Measurements from ENCODE around the gene KAT6B. TPM values are rescaled to one million over a fixed set of nuclear protein-coding genes. Genes with fewer than 3 reads are reported as not detected.

The KAT6B gene
- total RNA-seq, 1 donor from 2014 or later, result 21.7 TPM

- no peaks in the 10 kb centered on the region for H3K36me3 ChIP-seq (ENCODE audit: insufficient read depth, low read length)
- H3K4me2 ChIP-seq (ENCODE audit: low read length), result no peak overlapping the region
- H4K20me1 ChIP-seq (ENCODE audit: insufficient read depth, low read length), result peaks cover 24% of the 10 kb centered on the region
- Mint-ChIP-seq H3K4me3 (ENCODE audit: unreplicated experiment) (no peak overlapping the region), H3K36me3 (ENCODE audit: low read depth, unreplicated experiment) (peaks cover 7% of the 10 kb centered on the region), H3K9me3 (ENCODE audit: unreplicated experiment) (peaks cover 2% of the 10 kb centered on the region), H3K4me1 (ENCODE audit: low read depth, unreplicated experiment) (no peaks in the 10 kb centered on the region), H3K27me3 (ENCODE audit: low read depth, unreplicated experiment) (no peaks in the 10 kb centered on the region), H3K27ac (ENCODE audit: unreplicated experiment) (no peak overlapping the region)
- H3K27ac ChIP-seq (ENCODE audit: low read depth, low read length), result no peak overlapping the region
- H3K79me2 ChIP-seq (ENCODE audit: insufficient read depth, low read length), result no peaks in the 10 kb centered on the region
- no peak overlapping the region for H2AFZ ChIP-seq (ENCODE audit: low read depth, low read length)
- TF ChIP-seq CTCF (IDR thresholded peaks at IDR 0.05; ENCODE audit: insufficient read depth, low read depth, low read length) (no peak), EZH2 (IDR thresholded peaks at IDR 0.05; ENCODE audit: insufficient read depth, low read length) (no peak)
- H3K9ac ChIP-seq (ENCODE audit: low read length), result no peak overlapping the region
- H3K27me3 ChIP-seq (ENCODE audit: insufficient read depth, low read length), result no peaks in the 10 kb centered on the region
- H3K4me1 ChIP-seq (ENCODE audit: insufficient read depth, low read length), result no peaks in the 10 kb centered on the region
- no peak for DNase-seq (ENCODE audit: low read depth)
- no peaks in the 10 kb centered on the region for H3K9me3 ChIP-seq (ENCODE audit: insufficient read depth, low read depth, low read length)
- FAIRE-seq, result no peak
- H3K4me3 ChIP-seq (ENCODE audit: insufficient read depth, low read depth, low read length), result no peak overlapping the region
These were observed 136.1 kb downstream of the KAT6B start for GRCh38 chr10:74962517-74962916.

- H3K4me1 Mint-ChIP-seq (ENCODE audit: low read depth, unreplicated experiment), result peaks cover 3% of the 10 kb centered on the region
- Histone ChIP-seq H3K9ac (ENCODE audit: low read length) (no peak overlapping the region), H3K36me3 (ENCODE audit: insufficient read depth, low read length) (no peaks in the 10 kb centered on the region), H3K4me1 (ENCODE audit: insufficient read depth, low read length) (no peaks in the 10 kb centered on the region), H3K4me2 (ENCODE audit: low read length) (no peak overlapping the region), H3K79me2 (ENCODE audit: insufficient read depth, low read length) (no peaks in the 10 kb centered on the region), H3K9me3 (ENCODE audit: insufficient read depth, low read depth, low read length) (no peaks in the 10 kb centered on the region), H2AFZ (ENCODE audit: low read depth, low read length) (no peak overlapping the region), H3K27ac (ENCODE audit: low read depth, low read length) (no peak overlapping the region), H3K27me3 (ENCODE audit: insufficient read depth, low read length) (no peaks in the 10 kb centered on the region), H3K4me3 (ENCODE audit: insufficient read depth, low read depth, low read length) (no peak overlapping the region), H4K20me1 (ENCODE audit: insufficient read depth, low read length) (peaks cover 27% of the 10 kb centered on the region)
- no peak overlapping the region for H3K27ac Mint-ChIP-seq (ENCODE audit: unreplicated experiment)
- H3K4me3 Mint-ChIP-seq (ENCODE audit: unreplicated experiment), result no peak overlapping the region
- H3K27me3 Mint-ChIP-seq (ENCODE audit: low read depth, unreplicated experiment), result no peaks in the 10 kb centered on the region
- no peak for FAIRE-seq
- no peak for DNase-seq (ENCODE audit: low read depth)
- peaks cover 7% of the 10 kb centered on the region for H3K36me3 Mint-ChIP-seq (ENCODE audit: low read depth, unreplicated experiment)
- H3K9me3 Mint-ChIP-seq (ENCODE audit: unreplicated experiment), result peaks cover 2% of the 10 kb centered on the region
- TF ChIP-seq EZH2 (IDR thresholded peaks at IDR 0.05; ENCODE audit: insufficient read depth, low read length), result no peak
These were observed 137.1 kb downstream of the KAT6B start for GRCh38 chr10:74963549-74963948.

- no peak overlapping the region for H3K9ac ChIP-seq (ENCODE audit: low read length)
- peaks cover 7% of the 10 kb centered on the region for H3K4me1 Mint-ChIP-seq (ENCODE audit: low read depth, unreplicated experiment)
- no peak overlapping the region for H3K4me2 ChIP-seq (ENCODE audit: low read length)
- no peak for DNase-seq (ENCODE audit: low read depth)
- peaks cover 2% of the 10 kb centered on the region for H3K9me3 Mint-ChIP-seq (ENCODE audit: unreplicated experiment)
- peaks cover 23% of the 10 kb centered on the region for H4K20me1 ChIP-seq (ENCODE audit: insufficient read depth, low read length)
- no peaks in the 10 kb centered on the region for H3K27me3 Mint-ChIP-seq (ENCODE audit: low read depth, unreplicated experiment)
- H3K4me3 Mint-ChIP-seq (ENCODE audit: unreplicated experiment), result no peak overlapping the region
- no peak for FAIRE-seq
- no peak overlapping the region for H3K27ac Mint-ChIP-seq (ENCODE audit: unreplicated experiment)
- no peaks in the 10 kb centered on the region for H3K79me2 ChIP-seq (ENCODE audit: insufficient read depth, low read length)
- H3K36me3 ChIP-seq (ENCODE audit: insufficient read depth, low read length), result no peaks in the 10 kb centered on the region
- no peaks in the 10 kb centered on the region for H3K9me3 ChIP-seq (ENCODE audit: insufficient read depth, low read depth, low read length)
- peaks cover 3% of the 10 kb centered on the region for H3K36me3 Mint-ChIP-seq (ENCODE audit: low read depth, unreplicated experiment)
- no peak overlapping the region for H2AFZ ChIP-seq (ENCODE audit: low read depth, low read length)
- H3K27me3 ChIP-seq (ENCODE audit: insufficient read depth, low read length), result no peaks in the 10 kb centered on the region
- no peak overlapping the region for H3K27ac ChIP-seq (ENCODE audit: low read depth, low read length)
- H3K4me3 ChIP-seq (ENCODE audit: insufficient read depth, low read depth, low read length), result no peak overlapping the region
- TF ChIP-seq EZH2 (IDR thresholded peaks at IDR 0.05; ENCODE audit: insufficient read depth, low read length), result no peak
- no peak for TF ChIP-seq CTCF (IDR thresholded peaks at IDR 0.05; ENCODE audit: insufficient read depth, low read depth, low read length)
- no peaks in the 10 kb centered on the region for H3K4me1 ChIP-seq (ENCODE audit: insufficient read depth, low read length)
These were observed 141.7 kb downstream of the KAT6B start for GRCh38 chr10:74967911-74968666.

Data from astrocyte (in vitro differentiated cells and primary cell).